Islet precursor cell (in vitro differentiated cells): ENCODE data around the gene HIVEP1.
"Not testable (repeated sequence)": the region's sequence is repeated elsewhere in the genome, so short reads cannot be mapped to it uniquely, and the experiment has no call there.

Source experiments
- DNase-seq: peaks from one replicate; pipeline ENCODE4 v3.0.0-alpha.2; 2018

The HIVEP1 gene

DNA sequence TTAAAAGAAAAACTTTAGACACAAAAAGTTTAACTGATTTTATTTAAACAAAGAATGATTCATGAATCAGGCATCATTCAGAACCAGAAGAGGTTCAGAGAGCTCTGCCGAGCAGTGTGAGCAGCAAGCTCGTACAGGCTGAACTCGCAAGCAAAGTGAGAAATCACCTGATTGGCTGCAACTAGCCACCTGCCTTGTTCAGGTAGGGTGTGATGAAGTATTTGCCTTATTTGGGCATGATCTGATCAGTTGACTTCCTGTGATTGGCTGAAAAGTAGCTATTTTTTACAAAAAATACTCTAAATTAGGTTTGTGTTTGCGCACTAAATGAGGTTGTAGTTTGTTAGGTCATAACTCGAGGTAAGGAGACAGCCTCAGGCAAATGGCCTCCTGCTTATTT is 80.7 kb downstream of the HIVEP1 start:
- no peak for DNase-seq

DNA sequence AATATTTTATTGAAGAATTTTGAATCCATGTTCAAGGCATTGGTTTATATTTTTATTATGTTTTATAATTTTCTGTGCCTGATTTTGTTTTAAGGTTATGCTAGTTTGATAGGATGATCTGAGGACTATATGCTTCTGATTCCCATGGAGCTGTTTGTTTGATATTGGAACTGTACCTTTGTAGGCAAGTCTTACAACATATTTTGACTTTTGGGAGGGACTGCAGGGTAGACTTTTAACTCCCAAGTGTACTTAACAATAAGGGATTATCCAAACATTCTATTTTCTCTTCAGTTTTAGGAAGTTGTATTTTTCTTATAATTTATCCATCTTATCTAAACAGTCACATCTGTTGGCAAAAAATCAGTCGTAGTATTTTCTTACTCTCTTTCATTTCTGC is 82.6 kb downstream of the HIVEP1 start:
- no peak for DNase-seq

DNA sequence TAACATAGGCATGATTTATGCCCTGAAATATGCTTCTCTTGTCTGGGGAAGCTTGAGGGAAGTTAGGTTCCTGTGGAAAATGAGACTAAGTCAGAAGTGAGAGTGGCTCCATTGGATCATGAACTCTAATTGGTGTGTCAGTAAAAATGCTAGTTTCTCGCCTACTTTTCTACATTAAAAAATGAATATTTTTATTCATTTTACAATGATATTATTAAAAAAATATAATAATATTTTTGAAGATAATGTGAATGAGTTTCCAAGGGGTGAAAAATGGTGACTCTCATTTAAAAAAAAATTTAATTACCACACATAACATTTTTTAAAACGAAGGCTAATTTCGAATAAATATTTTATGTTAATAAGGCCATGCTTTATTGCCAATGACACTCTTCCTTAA is 84.2 kb downstream of the HIVEP1 start:
- DNase-seq: no peak

DNA sequence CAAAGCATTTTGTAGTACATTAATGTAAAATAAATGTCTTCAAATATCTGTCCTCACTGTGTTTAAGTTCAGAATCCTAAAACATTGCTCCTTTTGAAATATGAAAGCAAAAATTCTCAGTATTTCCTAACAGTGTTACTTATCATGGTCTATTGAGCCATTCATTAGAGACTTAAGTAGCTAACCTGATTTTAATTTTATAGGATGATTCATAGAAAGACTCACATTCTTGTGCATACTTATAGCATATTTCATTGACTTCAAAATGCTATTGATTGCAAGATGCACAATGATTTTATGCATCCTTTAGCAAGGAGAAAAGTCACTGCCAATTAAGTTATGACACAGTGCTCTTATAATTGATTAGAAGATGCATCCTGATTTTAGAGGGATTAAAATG is 85.7 kb downstream of the HIVEP1 start:
- DNase-seq: no peak

DNA sequence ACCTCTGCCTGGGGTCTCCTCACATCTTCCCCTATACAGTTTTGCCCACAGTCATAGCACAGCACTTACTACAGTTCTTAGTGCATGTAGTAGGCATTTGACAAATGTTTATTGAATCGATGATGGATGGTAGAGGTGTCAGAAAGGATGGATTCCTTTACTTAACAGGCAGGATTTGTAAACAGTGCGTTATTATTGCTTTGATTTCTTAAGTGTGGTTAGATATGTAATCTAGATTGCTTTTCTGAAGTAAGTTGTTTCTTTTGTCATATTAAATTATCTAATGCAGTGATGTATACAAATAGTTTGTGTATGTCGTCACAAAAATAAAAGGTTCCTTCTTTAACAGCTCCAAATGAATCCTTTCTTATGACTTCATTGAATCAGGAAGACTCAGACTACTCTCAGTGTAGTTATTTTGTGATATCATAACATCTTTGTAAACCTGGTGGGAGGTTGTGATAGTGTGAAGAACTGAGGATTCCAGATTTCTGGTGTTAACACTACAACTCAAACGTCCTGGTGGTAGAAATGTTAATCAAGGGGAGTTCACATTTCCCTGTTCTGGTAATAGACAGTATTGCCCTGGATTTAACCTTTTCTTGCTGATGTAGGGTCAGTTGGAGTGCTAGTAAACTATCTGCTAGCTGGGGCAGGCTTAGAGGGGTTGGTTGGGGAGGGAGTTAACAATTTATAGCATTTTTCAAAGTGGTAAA is 87.7 kb downstream of the HIVEP1 start:
- no peak for DNase-seq

DNA sequence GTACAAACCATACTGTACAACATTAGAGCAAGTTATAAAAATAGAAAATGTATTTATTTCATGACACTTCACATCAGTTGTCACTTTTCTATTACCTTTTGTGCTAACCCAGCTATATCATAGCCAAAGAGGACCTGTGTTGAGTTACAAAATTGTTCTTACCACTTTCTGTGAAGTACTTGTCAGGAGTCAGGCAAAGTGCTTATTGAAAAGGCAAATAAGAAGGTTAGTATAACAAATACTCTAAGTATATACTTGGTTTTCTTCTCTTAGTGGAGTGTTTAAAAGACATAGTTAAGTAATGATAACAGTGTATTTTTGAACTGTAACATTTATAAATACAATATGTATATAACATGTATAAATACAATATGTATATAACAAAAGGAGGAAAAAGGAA is 88.9 kb downstream of the HIVEP1 start:
- DNase-seq: no peak

DNA sequence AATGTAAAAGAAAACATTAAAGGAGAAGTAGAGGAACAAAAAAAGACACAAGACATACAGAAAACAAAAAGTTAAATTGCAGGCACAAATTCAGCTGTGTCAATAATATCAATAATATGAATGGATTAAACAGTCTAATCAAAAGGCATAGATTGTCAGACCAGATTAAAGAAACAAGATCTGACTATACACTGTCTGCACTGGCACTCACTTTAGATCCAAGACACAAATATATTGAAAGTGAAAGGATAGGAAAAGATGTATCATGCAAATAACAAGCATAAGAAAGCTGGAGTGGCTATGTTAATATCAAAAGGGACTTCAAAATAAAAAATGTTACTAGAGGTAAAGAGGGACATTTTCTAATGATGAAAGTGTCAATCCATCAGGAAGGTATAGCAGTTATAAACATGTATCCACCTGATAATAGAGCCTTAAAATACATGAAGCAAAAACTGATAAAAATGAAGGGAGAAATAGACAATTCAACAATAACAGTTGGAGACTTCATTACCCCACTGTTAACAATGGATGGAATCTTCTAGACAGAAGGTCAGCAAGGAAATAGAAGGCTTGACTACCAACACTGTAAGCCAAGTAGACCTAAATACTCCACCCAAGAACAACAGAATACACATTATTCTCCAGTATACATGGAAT is 89.7 kb downstream of the HIVEP1 start:
- DNase-seq: no peak

DNA sequence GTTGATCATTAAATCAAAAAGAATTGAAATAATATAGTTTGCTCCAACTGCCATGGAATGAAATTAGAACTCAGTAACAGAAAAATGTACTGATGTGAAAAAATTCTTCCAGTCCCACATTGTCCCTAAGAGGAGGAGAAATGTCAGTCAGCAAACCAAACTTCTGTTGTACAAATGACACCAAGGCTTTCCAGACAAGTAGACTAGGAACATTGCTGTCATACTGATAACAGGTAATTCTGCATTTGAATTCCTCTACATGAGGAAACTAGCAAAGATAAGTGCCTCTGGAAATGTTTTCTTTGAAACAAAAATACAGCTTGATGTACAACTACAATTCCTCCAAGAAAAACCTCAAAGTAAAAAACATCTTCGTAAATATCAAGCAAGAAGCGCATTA is 90.2 kb downstream of the HIVEP1 start:
- no peak for DNase-seq

DNA sequence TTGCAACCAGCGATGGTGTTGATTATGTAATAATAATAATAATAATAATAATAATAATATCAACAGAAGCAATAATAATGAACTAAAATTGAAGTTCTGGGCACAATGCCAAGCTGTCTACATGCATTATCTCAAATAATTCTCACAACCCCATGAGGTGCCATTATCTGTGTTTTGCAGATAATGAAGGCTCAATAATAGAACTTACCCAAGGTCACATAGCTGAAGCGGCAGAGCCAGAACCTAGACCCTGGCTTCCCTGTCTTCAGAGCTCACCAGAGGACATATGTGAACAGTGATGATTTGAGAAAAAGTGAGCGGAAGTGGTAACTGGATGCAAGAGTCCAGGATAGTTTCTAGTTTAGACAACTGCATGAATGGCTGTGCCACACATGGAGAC is 91.0 kb downstream of the HIVEP1 start:
- DNase-seq: no peak

DNA sequence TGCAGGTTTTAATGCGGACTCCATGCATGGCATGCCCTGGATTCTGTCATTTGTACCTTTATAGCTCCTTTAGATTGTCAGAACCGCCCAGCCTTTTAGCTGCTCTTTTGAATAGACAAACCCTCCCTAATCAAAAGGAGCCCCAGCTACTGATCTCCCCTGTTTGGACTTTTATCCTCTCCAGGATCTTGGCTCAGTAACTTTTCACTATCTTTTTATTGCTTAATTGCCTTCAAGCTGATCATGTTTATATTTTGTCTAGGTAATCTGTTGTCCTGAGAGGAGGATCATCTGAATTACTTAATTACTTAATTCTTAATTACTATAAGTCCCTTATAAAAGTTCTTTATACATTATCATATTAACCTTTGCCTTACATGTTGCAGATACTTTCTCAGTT is 93.2 kb downstream of the HIVEP1 start:
- no peak for DNase-seq

DNA sequence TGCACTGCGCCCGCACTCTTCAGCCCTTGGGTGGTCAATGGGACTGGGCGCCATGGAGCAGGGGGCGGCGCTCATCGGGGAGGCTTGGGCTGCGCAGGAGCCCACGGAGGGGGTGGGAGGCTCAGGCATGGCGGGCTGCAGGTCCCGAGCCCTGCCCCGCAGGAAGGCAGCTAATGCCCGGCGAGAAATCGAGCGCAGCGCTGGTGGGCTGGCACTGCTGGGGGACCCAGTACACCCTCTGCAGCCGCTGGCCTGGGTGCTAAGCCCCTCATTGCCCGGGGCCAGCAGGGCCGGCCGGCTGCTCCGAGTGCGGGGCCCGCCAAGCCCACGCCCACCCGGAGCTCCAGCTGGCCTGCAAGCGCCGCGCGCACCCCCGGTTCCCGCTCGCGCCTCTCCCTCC is 96.3 kb downstream of the HIVEP1 start:
- not testable (repeated sequence) for DNase-seq

DNA sequence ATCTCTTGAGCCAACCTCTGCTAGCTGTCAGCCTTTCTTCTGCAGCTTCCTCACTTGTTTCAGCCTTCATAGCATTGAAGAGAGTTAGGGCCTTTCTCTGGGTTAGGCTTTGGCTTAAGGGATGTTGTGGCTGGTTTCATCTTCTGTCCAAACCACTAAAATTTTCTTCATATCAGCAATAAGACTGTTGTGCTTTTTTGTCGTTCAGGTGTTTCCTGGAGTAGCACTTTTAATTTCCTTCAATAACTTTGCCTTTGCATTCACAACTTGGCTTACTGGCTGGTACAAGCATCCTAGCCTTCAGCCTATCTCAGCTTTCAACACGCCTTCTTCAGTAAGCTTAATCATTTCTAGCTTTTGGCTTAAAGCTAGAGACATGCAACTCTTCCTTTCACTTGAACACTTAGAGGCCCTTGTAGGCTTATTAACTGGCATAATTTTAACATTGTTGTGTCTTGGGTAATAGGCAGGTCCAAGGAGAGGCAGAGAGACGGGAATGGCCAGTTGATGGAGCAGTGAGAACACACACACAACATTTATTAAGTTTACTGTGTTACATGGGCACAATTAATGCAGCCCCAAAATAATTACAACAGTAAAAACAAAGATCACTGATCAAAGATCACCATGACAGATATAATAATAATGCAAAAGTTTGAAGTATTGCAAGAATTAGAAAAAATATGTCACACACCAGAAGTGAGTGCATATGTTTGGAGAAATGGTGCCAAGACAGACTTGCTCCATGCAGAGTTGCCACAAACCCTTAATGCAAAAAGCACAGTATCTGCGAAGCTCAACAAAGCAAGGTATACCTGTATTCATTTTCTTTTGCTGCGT is 98.6 kb downstream of the HIVEP1 start:
- DNase-seq: no peak

DNA sequence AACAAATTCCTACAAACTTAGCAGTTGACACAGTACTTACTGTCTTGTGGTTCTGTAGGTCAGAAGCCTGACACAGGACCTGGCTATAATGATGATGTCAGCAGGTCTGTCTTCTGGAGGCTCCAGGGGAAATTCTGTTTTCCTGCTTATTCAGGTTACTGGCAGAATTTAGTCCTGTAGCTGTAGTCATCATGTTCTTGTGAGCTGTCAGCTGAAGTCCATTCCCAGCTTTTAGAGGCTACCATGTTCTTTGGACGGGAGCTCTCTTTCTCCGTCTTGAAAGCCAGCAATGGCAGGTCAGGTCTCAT is 99.2 kb downstream of the HIVEP1 start:
- DNase-seq: no peak

DNA sequence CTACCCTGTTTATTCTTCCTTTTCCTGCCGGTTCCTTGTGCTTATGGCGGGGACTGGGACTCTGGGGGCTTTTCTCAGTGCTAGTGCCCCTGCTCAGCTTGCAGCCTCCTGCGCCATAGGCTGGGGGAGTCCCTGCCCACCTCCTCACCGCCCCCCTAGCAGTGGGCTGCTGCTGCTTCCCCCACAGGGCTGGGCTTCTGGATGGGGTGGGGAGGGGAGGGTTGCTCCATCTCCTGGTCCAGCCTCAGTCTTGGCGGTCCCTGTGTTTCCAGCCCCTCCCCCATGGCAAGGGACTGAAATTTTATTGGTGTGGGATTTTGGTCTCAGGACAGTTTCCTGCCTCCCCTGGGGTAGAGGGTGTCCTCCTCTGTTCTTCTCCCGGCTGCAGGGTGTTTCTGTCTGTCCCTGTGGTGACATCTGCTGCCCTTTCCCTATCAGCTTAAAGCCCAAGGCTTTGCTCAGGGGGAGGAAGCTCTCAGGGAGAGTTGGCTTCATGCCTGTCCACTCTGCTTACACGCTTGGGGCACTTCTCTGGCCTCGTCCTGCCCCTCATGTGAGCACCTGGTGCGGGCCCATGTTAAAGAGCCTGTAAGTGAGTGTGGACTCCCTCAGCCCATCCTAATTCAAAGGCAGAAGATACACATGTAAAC is 100.6 kb downstream of the HIVEP1 start:
- no peak for DNase-seq

DNA sequence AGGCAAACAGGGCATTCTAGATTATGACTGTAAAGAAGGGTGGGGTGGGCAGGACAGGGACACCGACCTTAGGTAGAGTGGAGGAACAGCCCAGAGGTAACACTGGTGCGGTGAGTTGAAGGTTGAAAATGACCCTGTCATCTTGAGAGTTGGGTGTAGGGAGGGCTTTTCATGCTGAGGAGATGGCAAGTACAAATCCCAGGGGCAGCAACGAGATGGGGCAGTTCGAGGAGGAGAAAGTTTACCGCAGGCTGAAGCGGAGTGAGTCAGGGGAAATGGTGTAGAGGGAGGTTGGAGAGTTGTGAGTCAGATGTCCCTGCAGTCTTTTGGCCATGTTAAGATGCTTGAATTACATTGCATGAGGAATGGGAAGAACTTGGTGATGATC is 101.1 kb downstream of the HIVEP1 start:
- DNase-seq: peak; percentile 59

DNA sequence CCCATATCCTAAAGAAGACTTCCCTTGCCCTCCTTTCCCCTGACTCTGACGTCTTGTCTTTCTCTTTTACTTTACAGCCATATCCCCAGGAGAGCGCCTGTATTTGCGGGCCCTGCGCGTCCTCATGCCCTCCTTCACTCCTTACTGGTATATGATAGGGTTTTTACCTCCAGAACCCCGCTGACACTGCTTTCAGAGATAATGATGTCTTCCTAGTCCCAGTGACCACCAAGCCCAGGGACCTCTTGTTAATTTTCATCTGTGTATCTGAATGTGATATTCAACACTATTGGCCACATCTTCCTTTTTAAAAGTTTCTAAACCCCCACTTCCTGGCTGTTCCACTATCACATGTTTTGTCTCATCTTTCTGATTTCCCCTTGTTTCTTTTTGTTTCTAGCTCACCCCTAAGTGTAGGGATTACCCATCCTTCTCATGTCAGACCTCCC is 102.0 kb downstream of the HIVEP1 start:
- no peak for DNase-seq

DNA sequence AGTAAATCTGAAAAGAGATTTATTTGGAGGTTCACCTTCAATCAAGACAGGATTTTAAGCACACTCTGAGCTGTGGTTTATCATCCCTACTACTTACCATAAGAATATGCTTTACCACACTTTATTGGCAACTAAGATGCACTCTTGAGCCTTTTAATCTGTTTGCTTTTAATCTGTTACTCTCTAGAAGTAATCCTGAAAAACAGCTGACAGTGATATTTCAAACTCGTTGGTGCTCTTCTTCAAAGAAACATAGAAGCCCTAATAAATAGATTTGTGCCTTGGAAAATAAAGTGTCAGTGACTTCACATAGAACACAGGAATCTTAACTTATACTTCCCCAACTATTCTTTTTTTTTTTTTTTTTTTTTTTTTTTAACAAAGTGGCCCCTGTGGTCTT is 102.9 kb downstream of the HIVEP1 start:
- no peak for DNase-seq

DNA sequence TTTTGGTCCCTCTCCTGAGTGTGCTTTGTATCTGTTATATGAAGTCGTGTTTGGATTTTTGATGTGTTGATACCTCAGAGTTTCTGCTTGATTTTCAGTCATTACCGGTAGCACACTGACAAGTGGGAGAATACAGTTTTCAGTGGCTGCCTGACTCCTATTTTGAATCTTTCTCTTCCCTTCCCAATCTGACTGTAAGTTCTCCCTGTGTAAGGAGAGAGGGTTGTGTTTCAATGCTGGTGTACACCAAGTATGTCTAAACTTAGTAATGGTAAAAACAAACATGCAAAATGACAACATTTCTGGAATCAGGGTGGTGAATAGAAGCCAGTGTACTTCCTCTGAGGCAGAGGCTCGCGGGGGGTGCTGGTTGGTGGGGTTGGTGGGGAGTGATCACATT is 103.4 kb downstream of the HIVEP1 start:
- DNase-seq: no peak

DNA sequence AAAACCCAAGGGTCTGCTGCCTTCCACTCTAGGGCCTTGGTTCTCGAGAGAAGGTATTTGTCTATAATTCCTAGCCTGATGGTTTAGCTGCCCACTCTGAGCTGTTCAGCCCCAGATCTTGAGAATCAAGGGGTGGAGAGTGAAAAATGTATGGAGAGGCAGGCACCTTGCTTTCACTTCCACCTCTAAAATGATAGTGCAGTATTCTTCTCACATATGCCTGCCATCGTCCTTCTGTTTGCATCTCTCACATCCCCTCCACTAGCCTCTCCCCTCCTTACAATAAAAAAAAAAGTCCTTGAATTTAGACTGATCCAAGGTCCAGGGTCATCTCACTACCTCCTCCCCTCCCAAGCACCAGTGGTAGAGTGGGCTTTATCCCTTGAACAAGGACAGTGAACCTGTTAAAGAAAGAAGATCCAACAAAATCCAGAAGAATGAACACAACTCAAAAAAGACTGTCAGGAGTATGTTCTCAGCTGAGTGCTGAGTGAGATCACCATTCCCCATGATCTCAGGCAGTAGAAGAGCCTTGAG is 104.2 kb downstream of the HIVEP1 start:
- no peak for DNase-seq

DNA sequence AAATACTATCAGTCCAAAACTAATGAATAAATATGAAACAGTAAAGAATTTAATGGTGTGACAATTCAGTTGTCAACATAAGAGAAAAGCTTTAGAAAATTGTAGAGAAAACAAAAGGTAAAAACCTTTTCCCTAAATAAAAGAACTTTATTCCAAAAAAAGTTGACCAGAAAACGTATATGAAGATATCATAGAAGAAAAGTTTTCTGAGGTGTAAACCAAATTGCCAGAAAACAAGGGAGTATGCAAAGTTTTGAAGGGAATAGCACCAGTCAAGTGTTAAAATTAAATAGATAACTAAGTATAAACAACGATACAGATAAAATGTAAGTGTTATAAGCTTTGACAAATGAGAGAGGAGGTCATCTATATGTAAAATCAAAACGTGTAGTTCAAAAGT is 104.9 kb downstream of the HIVEP1 start:
- no peak for DNase-seq

DNA sequence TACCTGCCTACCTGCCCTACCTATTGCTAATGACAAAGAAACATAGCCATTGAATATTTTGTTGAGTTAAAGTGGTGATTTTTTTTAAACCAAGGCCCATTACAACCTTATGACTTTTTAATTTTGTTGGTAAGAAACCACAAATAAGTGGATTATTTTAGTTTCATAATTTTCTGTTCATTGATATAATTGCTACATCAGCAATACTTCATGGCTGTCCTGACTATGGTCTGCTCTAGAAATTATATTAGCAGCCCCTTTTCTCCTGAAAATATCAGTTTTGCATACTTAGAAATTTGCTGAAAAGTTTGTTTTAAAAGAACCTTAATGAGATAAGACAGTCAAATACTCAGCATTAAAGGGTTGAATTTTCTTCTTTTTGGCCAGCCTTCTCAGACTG is 106.5 kb downstream of the HIVEP1 start:
- no peak for DNase-seq

DNA sequence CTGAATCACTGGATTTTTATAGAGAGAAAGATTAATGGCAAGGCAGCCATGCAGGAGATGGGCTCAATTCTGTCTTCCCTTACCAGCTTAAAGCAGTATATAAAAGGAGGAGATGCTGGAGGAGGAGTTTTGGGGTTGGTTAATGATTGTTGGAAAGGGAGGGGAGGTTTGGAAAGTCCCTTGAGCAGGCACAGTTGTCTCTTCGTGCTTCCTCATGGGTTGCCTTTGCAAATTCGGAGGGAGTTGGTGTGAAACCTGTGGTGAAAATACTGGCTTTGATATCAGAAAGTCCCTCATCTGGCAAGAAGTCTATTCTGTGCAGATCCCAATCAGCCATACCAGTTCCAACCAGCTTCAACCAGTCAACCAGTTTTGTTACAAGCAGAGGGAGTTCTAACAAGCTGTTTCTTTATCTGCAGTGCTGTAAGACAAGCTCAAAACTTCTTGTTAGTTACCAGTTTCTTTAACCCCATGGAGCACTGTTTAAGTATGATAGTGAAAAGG is 107.0 kb downstream of the HIVEP1 start:
- no peak for DNase-seq

DNA sequence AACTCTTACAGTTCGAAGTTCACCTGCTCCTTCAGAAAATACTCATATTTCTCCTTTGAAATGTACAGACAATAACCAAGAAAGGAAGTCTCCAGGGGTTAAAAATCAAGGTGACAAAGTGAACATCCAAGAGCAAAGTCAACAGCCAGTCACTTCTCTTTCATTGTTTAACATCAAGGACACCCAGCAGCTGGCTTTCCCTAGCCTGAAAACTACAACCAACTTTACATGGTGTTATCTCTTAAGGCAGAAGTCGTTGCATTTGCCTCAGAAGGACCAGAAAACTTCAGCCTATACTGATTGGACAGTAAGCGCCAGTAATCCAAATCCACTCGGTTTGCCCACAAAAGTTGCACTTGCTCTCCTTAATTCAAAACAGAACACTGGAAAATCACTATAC is 113.3 kb downstream of the HIVEP1 start:
- DNase-seq: no peak
